Measurements from ENCODE around the gene MUSTN1.

DNA sequence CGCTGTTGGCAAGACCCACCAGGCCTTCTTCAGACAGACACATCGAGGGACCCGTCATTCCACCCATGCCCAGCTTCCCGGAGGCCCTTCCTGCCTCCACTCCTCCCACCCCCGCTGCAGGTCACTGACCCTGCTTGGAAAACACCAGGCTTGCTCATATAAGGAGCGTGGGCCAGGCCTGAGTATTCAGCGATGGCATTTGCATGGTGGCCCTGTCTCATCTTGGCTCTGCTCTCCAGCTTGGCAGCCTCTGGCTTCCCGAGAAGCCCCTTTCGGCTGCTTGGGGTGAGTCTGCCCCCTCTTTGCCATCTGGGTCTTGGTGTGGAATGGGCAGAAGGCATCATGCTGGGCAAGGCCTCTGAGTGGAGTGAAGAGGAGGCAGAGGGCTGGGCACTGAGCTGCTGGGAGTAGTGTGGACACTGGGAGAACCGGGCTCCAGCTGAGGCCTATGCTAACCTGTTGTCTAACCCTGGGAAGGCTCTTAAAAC lies 40.2 kb downstream of the MUSTN1 start, which contains the start of gene ITIH3:
- no peak for TF ChIP-seq REST (IDR thresholded peaks at IDR 0.05; ENCODE audit: insufficient read depth in 1 of 2, low read depth in 2 of 2, low read length in 2 of 2)
- TF ChIP-seq POLR2AphosphoS5 (IDR thresholded peaks at IDR 0.05; ENCODE audit: low read depth, low read length), result no peak
- TF ChIP-seq TAF1 (IDR thresholded peaks at IDR 0.05; ENCODE audit: borderline replicate concordance, insufficient read depth, low read length), result no peak
- no peak for TF ChIP-seq SIN3A (IDR thresholded peaks at IDR 0.05; ENCODE audit: borderline replicate concordance, insufficient read depth, low read length)

Measured in PFSK-1 (cell line).